ENCODE measurements around the gene NUDT17.

NUDT17 gene

GRCh38 chr1:145884675-145885074, 39.2 kb downstream of the NUDT17 start:
- TF ChIP-seq, protein P1, sequence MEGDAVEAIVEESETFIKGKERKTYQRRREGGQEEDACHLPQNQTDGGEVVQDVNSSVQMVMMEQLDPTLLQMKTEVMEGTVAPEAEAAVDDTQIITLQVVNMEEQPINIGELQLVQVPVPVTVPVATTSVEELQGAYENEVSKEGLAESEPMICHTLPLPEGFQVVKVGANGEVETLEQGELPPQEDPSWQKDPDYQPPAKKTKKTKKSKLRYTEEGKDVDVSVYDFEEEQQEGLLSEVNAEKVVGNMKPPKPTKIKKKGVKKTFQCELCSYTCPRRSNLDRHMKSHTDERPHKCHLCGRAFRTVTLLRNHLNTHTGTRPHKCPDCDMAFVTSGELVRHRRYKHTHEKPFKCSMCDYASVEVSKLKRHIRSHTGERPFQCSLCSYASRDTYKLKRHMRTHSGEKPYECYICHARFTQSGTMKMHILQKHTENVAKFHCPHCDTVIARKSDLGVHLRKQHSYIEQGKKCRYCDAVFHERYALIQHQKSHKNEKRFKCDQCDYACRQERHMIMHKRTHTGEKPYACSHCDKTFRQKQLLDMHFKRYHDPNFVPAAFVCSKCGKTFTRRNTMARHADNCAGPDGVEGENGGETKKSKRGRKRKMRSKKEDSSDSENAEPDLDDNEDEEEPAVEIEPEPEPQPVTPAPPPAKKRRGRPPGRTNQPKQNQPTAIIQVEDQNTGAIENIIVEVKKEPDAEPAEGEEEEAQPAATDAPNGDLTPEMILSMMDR (IDR thresholded peaks at IDR 0.05; ENCODE audit: extremely low read depth, missing control alignments): no peak
- DNase-seq (ENCODE audit: low spot score): no peak

- peak; percentile 93 for DNase-seq (ENCODE audit: low spot score)
- TF ChIP-seq, protein P1 (IDR thresholded peaks at IDR 0.05; ENCODE audit: extremely low read depth, missing control alignments): no peak
Observed at GRCh38 chr1:145885738-145886287, 40.4 kb downstream of the NUDT17 start, which contains the start of gene ANKRD35. TSS of gene ANKRD35 (minus strand) at chr1:145885866. CDS start at chr1:145885758, 108 bp downstream.

- TF ChIP-seq, protein P1 (IDR thresholded peaks at IDR 0.05; ENCODE audit: extremely low read depth, missing control alignments): no peak
- no peak for DNase-seq (ENCODE audit: low spot score)
Observed at GRCh38 chr1:145886390-145886789, 41.0 kb downstream of the NUDT17 start.

- TF ChIP-seq, protein P1 (IDR thresholded peaks at IDR 0.05; ENCODE audit: extremely low read depth, missing control alignments): no peak
- DNase-seq (ENCODE audit: low spot score): no peak
Observed at GRCh38 chr1:145886816-145887215, 41.4 kb downstream of the NUDT17 start.

GRCh38 chr1:145887631-145888030, 42.2 kb downstream of the NUDT17 start:
- DNase-seq (ENCODE audit: low spot score): no peak
- TF ChIP-seq, protein P1 (IDR thresholded peaks at IDR 0.05; ENCODE audit: extremely low read depth, missing control alignments): no peak

DNA sequence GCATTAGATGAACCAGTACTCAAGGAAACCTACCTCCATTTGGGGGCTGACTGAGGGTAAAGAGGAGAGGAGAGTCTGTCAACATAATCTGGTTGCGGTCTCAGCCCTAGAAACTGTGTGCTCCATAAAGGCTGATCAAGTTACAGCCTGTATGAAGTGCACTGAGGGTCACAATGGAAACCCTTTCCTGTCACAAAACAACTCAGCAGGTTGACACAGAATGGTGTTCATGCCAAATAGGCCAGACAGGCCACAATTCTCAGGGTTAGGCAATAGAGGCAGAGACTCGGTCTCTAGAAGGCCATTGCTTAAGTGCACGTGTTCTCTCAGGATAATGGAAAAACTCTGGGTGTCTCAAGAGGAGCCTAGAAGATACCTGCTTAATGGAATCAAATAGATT, 44.3 kb downstream of the NUDT17 start:
- TF ChIP-seq, protein P1 (IDR thresholded peaks at IDR 0.05; ENCODE audit: extremely low read depth, missing control alignments): no peak
- DNase-seq (ENCODE audit: low spot score): no peak

GRCh38 chr1:145891143-145891542, 45.7 kb downstream of the NUDT17 start:
- no peak for DNase-seq (ENCODE audit: low spot score)
- TF ChIP-seq, protein P1 (IDR thresholded peaks at IDR 0.05; ENCODE audit: extremely low read depth, missing control alignments): no peak
